ENCODE data around the gene NCOA7. TPM values are rescaled to one million over a fixed set of nuclear protein-coding genes. Genes with fewer than 3 reads are reported as not detected.

NCOA7 gene
- total RNA-seq, 4 donors from 2014 or later, result 6.8 to 14.9 (median 13.3) TPM

GRCh38 chr6:125886021-125886420, 95.3 kb downstream of the NCOA7 start:
- 90 to 96% methylated on average over 1 of the region's 1 CpG for WGBS, 2 donors
- H3K4me3 ChIP-seq (ENCODE audit: low read depth, poor library complexity, severe bottlenecking), result no peak overlapping the region

DNA sequence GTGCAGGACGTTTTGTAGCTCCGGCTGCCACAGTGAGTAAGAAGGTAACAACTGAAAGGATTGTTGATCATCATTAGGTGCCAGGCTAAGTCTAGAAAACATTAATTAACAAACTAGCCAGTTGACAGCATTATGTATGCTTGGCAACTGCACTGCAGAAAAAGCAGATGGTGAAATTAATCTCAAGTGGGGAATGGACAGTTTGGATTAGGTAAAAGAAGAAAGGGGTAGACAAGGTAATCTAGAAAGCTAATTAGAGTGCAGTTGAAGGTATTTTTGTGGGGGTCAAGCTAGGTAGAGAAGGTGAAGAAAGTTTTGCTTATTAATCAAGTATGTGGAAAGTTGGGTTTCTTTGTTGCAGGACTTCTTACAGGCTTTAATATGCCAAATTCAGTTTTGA, 96.2 kb downstream of the NCOA7 start:
- intact Hi-C loops (cut with DNase I; ENCODE audit: low total_unique reads), result no loop called here
- no peak for DNase-seq (ENCODE audit: low spot score in 2 of 2)
- no peak overlapping the region for H3K4me3 ChIP-seq (ENCODE audit: low read depth, poor library complexity, severe bottlenecking)
- WGBS, 2 donors, result 80 to 85% methylated on average over 2 of the region's 2 CpGs
- TF ChIP-seq POLR2A (IDR thresholded peaks at IDR 0.05) (no peak), CTCF (IDR thresholded peaks at IDR 0.05) (no peak)

More at GRCh38 chr6:125886021-125886420, 95.3 kb downstream of the NCOA7 start:
- intact Hi-C loops (cut with DNase I; ENCODE audit: low total_unique reads), result no loop called here
- no peak for DNase-seq (ENCODE audit: low spot score in 2 of 2)
- TF ChIP-seq CTCF (IDR thresholded peaks at IDR 0.05) (no peak), POLR2A (IDR thresholded peaks at IDR 0.05) (no peak)

DNA sequence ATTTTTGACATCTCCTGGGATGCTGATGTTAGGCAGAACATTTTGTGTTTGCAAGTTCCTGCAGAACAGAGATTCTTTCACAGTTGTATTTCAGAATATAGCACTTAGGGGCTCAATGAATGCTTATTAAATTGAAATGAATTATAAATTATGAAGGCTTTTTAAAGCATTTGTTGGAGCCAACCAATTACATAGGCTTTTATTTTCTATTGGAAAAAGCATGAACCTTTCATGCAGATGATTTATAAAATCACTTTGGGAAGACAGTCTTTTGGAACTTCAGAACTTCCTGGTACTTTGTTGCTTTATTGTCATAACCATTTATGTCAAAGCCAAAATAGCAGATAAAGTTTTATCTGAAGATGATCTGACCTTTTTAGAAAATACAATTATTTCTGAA, 96.6 kb downstream of the NCOA7 start:
- DNase-seq (ENCODE audit: low spot score in 2 of 2), result no peak
- no peak for TF ChIP-seq POLR2A (IDR thresholded peaks at IDR 0.05)
- no peak for TF ChIP-seq CTCF (IDR thresholded peaks at IDR 0.05)
- intact Hi-C loops (cut with DNase I; ENCODE audit: low total_unique reads), result no loop called here
- H3K4me3 ChIP-seq (ENCODE audit: low read depth, poor library complexity, severe bottlenecking), result no peak overlapping the region

DNA sequence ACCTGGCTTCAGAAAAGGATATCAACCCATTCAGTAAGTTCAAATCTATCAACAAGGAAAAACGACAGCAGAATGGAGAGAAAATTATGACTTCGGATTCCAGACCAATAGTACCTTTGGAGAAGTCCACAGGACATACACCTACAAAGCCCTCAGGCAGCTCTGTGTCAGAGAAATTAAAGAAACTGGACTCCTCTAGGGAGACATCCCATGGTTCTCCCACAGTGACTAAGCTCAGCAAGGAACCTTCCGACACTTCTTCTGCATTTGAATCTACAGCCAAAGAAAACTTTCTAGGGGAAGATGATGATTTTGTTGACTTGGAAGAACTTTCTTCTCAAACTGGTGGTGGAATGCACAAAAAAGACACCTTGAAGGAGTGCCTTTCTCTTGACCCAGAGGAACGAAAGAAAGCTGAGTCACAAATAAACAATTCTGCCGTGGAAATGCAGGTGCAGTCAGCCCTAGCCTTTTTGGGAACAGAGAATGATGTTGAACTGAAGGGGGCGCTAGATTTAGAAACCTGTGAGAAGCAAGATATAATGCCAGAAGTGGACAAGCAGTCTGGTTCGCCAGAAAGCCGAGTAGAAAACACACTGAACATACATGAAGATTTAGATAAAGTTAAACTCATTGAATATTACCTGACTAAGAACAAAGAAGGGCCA, 98.4 kb downstream of the NCOA7 start:
- 81 to 83% methylated on average over 8 of the region's 8 CpGs for WGBS, 2 donors
- intact Hi-C loops (cut with DNase I; ENCODE audit: low total_unique reads), result no loop called here
- TF ChIP-seq CTCF (IDR thresholded peaks at IDR 0.05) (no peak), POLR2A (IDR thresholded peaks at IDR 0.05) (no peak)
- no peak for DNase-seq (ENCODE audit: low spot score in 2 of 2)
- H3K4me3 ChIP-seq (ENCODE audit: low read depth, poor library complexity, severe bottlenecking), result no peak overlapping the region

DNA sequence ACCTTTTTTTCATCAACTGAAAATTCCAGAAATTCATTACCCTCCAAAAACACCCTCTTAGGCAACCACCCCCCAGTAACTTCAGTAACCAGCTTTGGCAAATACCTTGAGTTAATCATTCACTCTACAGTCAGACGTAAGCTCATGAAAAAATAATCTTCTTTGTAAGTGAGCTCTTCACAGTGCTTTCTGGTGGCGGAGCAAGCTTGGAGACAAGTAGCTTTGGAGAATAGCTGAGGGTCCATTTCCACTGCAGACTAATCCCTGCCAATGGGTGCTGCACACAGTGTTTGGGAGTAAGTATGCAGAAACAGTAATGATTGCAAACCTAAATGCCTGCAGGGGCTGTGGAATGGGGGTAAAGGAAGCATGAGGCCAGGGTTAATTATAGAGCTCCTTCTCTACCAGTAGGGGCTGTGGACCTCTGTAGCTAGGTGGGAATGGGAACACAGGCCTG, 109.0 kb downstream of the NCOA7 start:
- intact Hi-C loops (cut with DNase I; ENCODE audit: low total_unique reads), result no loop called here
- DNase-seq (ENCODE audit: low spot score in 2 of 2), result no peak
- no peak overlapping the region for H3K4me3 ChIP-seq (ENCODE audit: low read depth, poor library complexity, severe bottlenecking)
- 69 to 91% methylated on average over 2 of the region's 2 CpGs for WGBS, 2 donors
- no peak for TF ChIP-seq POLR2A (IDR thresholded peaks at IDR 0.05)
- no peak for TF ChIP-seq CTCF (IDR thresholded peaks at IDR 0.05)

GRCh38 chr6:125904871-125905270, 114.1 kb downstream of the NCOA7 start:
- TF ChIP-seq CTCF (IDR thresholded peaks at IDR 0.05) (no peak), POLR2A (IDR thresholded peaks at IDR 0.05) (no peak)
- DNase-seq (ENCODE audit: low spot score in 2 of 2), result no peak
- intact Hi-C loops (cut with DNase I; ENCODE audit: low total_unique reads), result no loop called here
- H3K4me3 ChIP-seq (ENCODE audit: low read depth, poor library complexity, severe bottlenecking), result no peak overlapping the region
- WGBS, 2 donors, result 75 to 91% methylated on average over 3 of the region's 3 CpGs
